GM19025 (cell line): ENCODE results near the gene GTF3C2.
A peak's percentile ranks its signal among the peaks of the same experiment; 100 is the strongest.
"Not testable (repeated sequence)": the region's sequence is repeated elsewhere in the genome, so short reads cannot be mapped to it uniquely, and the experiment has no call there.

Experiments used
- ATAC-seq: cut with Tn5 transposase; IDR thresholded peaks from one replicate; pipeline ENCODE4 v1.9.1; 2021; ENCODE audit warnings: mild to moderate bottlenecking, low read depth, moderate library complexity; ENCODE audit not compliant: unreplicated experiment

Gene GTF3C2

GRCh38 chr2:27322766-27323595 lies 33.6 kb downstream of the GTF3C2 start, which contains the start of gene MPV17:
Gene MPV17, minus strand, starts transcription at chr2:27323097. Its CDS starts 580 bp downstream, at chr2:27322517.
- peak; percentile 89 for ATAC-seq

DNA sequence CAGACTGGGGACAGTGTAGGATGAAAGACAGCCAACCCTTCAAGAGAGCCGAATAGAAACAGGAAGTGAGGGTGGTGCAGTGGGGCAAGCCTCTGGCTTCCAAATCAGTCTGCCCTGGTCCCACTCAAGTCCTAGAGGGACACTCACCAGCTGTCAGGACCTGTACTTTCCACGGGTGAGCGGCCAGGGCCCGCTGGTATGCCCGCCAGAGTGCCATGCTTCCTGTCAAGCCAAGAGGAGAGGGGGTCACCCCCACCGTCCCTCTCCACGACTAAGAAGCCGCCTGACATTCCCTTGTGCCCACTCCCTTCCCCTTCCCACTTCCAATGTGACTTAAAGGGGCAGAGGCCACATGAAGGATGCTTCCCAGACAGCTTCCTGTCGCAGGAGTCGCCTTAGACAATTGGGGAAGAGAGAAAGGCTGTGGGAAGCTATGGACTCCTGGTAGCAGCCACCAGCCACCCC lies 34.2 kb downstream of the GTF3C2 start:
- no peak for ATAC-seq

GRCh38 chr2:27320958-27321543 lies 35.5 kb downstream of the GTF3C2 start:
- ATAC-seq = no peak

- ATAC-seq = not testable (repeated sequence)
Observed at GRCh38 chr2:27319839-27320238, 36.7 kb downstream of the GTF3C2 start.

- ATAC-seq = no peak
Observed at GRCh38 chr2:27316655-27317412, 39.7 kb downstream of the GTF3C2 start.

GRCh38 chr2:27315122-27315521 lies 41.4 kb downstream of the GTF3C2 start:
- ATAC-seq = no peak

- ATAC-seq = no peak
Observed at GRCh38 chr2:27314709-27315108, 41.9 kb downstream of the GTF3C2 start.

DNA sequence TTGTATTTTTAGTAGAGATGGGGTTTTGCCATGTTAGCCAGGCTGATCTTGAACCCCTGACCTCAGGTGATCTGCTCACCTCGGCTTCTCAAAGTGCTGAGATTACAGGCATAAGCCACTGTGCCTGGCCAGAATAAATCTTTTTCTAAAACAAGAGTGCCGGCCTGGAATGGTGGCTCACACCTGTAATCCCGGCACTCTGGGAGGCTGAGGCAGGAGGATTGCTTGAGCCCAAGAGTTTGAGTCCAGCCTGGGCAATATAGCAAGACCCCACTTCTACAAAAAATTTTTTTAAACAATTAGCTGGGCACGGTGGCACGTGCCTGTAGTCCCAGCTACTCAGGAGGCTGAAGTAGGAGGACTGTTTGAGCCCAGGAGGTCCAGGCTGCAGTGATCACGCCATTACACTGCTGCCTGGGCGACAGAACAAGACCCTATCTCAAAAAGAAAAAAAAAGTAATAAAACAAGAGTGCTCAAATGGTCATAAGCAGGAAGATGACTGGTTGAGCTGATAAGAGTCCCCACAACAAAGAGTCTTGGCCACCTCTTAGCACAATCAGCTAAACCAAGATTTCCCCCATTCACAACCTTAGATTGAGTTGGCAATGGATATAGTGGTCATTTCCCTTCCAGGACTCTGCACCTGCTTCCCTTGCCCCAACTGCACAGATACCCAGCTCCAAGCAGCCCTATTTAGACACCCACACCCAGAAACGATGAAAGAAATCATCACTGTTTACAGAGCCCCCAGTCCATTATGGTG lies 42.5 kb downstream of the GTF3C2 start:
- no peak for ATAC-seq

- ATAC-seq = no peak
Observed at GRCh38 chr2:27312152-27312551, 44.4 kb downstream of the GTF3C2 start.

DNA sequence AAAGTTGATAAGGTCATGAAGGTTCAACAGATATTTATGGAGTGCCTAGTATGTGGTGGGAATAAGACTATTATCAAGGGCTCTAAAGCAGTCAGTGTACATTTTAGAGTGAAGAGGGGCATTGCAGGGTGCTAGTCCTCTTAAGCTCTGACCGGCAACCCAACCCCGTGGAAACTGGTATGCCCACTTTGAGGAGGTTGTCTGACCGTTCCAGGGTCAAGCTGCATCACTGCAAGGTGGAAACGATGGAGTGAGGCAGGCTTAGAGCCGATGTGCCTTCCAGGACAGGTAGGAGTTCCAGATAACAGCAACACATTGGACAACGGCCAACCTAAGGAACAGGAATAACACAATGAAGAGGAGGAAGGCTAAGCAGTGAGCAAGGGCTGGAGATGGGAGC lies 46.9 kb downstream of the GTF3C2 start:
- no peak for ATAC-seq

DNA sequence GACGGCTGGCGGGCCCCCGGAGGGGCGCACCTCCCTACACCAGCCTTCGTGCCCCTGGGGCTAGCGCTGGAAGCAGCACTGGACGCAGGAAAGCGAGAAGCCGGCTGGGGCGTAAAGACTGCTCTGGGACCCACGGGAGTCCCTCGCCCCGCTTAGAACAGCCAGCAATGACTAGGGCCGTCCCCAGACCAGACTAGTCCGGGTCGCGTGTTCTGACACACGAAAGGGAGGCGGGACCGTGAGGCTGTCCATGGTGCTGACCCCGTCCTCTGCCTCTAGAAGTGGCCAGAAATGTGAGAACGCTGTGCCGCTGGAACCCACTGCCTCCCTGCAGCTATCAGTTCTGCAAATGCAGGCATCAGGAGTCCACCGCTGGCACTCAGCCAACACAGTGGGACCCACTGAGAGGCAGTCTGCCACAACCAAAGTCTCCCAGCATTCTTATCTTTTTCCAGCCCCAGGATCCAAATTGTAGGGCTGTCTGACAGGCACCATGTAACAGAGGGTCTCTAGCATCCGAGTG lies 48.1 kb downstream of the GTF3C2 start, which contains the start of gene UCN:
Gene UCN, minus strand, starts transcription at position 87 of the 523 bp plus-strand sequence. CDS start 550 bp downstream, outside the sequence.
- no peak for ATAC-seq

- no peak for ATAC-seq
Observed at GRCh38 chr2:27307545-27308358, 48.8 kb downstream of the GTF3C2 start.

GRCh38 chr2:27307287-27307544 lies 49.3 kb downstream of the GTF3C2 start:
- ATAC-seq = no peak

GRCh38 chr2:27306573-27307286 lies 49.8 kb downstream of the GTF3C2 start:
- no peak for ATAC-seq

GRCh38 chr2:27306136-27306535 lies 50.4 kb downstream of the GTF3C2 start:
- no peak for ATAC-seq

GRCh38 chr2:27305516-27305915 lies 51.0 kb downstream of the GTF3C2 start:
- no peak for ATAC-seq

DNA sequence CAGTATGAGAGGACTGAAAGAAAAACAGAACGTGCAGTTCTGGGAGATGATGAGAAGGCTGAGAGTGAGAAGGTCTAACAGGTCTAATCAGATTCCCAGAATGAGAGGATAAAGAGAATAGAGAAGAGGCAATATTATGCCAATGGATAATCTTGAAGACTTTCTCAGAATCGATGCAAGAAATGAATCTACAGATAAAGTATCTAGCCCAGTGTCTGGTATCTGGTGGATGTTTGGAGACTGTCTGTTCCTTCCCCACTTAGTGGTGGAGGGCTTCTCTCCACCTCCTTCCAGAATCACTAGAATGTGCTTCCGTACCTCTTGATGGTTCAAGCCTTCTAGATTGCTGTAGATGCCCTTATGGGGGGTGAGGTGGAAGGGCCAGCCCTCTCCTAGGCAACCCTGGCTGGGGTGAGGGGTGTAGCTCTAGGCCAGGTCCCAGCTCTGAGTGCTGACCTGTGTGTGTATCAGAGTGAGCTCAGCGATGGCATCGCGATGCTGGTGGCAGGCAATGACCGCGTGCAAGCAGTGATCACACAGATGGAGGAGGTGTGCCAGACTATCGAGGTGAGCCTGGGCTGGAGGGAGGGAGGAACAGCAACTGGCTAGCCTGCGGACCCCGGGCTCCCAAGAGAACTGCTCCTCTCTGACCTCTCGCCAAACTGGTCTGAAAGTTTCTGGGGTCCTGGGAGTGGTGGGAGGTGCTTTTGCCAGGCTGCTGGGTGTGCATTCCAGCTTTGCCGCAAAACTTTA lies 51.9 kb downstream of the GTF3C2 start:
- no peak for ATAC-seq
